Fibroblast of lung (primary cell): ENCODE results near the gene PDSS2. TPM values are rescaled to one million over a fixed set of nuclear protein-coding genes. Genes with fewer than 3 reads are reported as not detected.

ENCODE experiments used
- DNase-seq, 2 donors: peaks; one replicate each; pipeline versions ENCODE4 v3.0.0 to v3.0.0-alpha.2; 2010; ENCODE audit warnings: low read depth in 2 of 2
- H2AFZ ChIP-seq: 2 replicates; pipeline ENCODE4 v1.5.1; 2012; ENCODE audit warnings: low read length, control low read depth, inconsistent platforms
- H3K27ac ChIP-seq: 2 replicates; pipeline ENCODE4 v1.5.1; 2011; ENCODE audit warnings: low read length, control low read depth; ENCODE audit not compliant: insufficient read depth
- H3K27me3 ChIP-seq: 2 replicates; pipeline ENCODE4 v1.5.1; 2011; ENCODE audit warnings: mild to moderate bottlenecking, low read length; ENCODE audit not compliant: control insufficient read depth, insufficient read depth
- H3K36me3 ChIP-seq: 2 replicates; pipeline ENCODE4 v1.5.1; 2011; ENCODE audit warnings: low read length; ENCODE audit not compliant: control insufficient read depth, insufficient read depth
- H3K4me1 ChIP-seq: 2 replicates; pipeline ENCODE4 v1.5.1; 2011; ENCODE audit warnings: low read length; ENCODE audit not compliant: control insufficient read depth, insufficient read depth; ENCODE audit errors: extremely low read depth
- H3K4me2 ChIP-seq: 2 replicates; pipeline ENCODE4 v1.5.1; 2011; ENCODE audit warnings: low read length, control low read depth; ENCODE audit not compliant: insufficient read depth; ENCODE audit errors: extremely low read depth
- H3K4me3 ChIP-seq, 4 experiments: fragments of 200-600 bp in 1 of 4; sonication (generic) in 1 of 4; replicated peaks in 1 of 4; 2 replicates each; pipeline ENCODE4 v1.5.1; 2011 to 2016; ENCODE audit warnings: low read length in 4 of 4, low read depth in 3 of 4, mild to moderate bottlenecking in 3 of 4, control low read depth in 2 of 4, inconsistent platforms in 1 of 4, mixed read lengths in 1 of 4; ENCODE audit not compliant: insufficient read depth in 1 of 4; ENCODE audit errors: control extremely low read depth in 1 of 4
- H3K79me2 ChIP-seq: 2 replicates; pipeline ENCODE4 v1.5.1; 2012; ENCODE audit warnings: mild to moderate bottlenecking, low read length, inconsistent platforms; ENCODE audit not compliant: control insufficient read depth, insufficient read depth
- H3K9ac ChIP-seq: 2 replicates; pipeline ENCODE4 v1.5.1; 2011; ENCODE audit warnings: mild to moderate bottlenecking, low read length, control low read depth; ENCODE audit not compliant: insufficient read depth
- H3K9me3 ChIP-seq: 2 replicates; pipeline ENCODE4 v1.5.1; 2012; ENCODE audit warnings: low read depth, low read length; ENCODE audit not compliant: control insufficient read depth, insufficient read depth
- H4K20me1 ChIP-seq: 2 replicates; pipeline ENCODE4 v1.5.1; 2011; ENCODE audit warnings: low read length; ENCODE audit not compliant: control insufficient read depth, insufficient read depth; ENCODE audit errors: extremely low read depth
- EZH2 ChIP-seq: IDR thresholded peaks from 2 replicates; pipeline ENCODE4 v1.5.1; 2012; ENCODE audit warnings: low read length, control low read depth, mild to moderate bottlenecking; ENCODE audit errors: missing control alignments
- polyA plus RNA-seq, 2 donors: library from polyadenylated mRNA; depleted of rRNA in 1 of 2; stranded (reverse) in 1 of 2; unstranded in 1 of 2; fragments of >200 nt; gene quantifications; 2 replicates each; pipeline ENCODE4 v1.2.1, GENCODE V29; 2011 to 2012; ENCODE audit warnings: missing spikeins in 1 of 2
- total RNA-seq: library from RNA; depleted of rRNA; stranded (reverse); fragments of >200 nt; gene quantifications from 2 replicates; pipeline ENCODE4 v1.2.1, GENCODE V29; 2014
- TF ChIP-seq, protein P1 (sequence below), 2 donors: IDR thresholded peaks in 1 of 2; conservative IDR thresholded peaks in 1 of 2; 1 replicate in 1 of 2; 2 replicates in 1 of 2; pipeline ENCODE4 v1.5.1; 2011 to 2012; ENCODE audit warnings: low read length in 2 of 2, control low read depth in 1 of 2, inconsistent platforms in 1 of 2, low read depth in 1 of 2, mild to moderate bottlenecking in 1 of 2

PDSS2 gene
- total and polyA plus RNA-seq, 2 donors (not counting 1 experiment from before 2014, with no cell fraction given) = 12.1 to 13.8 TPM

DNA sequence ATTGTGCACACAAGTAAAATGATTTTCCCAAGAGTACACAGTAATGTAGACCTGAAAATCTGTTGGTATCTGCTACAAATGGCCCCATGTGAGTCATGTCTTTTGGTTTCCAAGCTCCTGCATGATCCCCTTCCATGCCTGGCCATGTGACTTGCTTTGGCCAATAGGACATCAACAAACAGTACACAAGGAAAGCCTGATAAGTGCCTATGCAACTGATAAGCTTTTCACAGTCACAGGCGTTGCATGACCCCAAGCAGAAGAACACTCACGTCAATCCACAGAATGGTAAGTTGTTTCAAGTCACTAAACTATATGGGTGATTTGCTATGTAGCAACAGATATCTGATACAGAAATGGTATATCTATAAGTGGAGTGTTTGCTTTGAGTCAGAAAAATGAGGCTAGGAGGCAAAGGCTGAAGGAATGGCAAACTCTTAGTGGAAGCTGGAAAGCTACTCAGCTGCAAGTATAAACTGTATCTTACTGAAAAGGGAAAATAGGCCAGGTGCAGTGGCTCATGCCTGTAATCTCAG lies 184.0 kb downstream of the PDSS2 start:
- H3K4me1 ChIP-seq = no peaks in the 10 kb centered on the region
- H3K27ac ChIP-seq = no peak overlapping the region
- no peak overlapping the region for H2AFZ ChIP-seq
- TF ChIP-seq, protein P1, sequence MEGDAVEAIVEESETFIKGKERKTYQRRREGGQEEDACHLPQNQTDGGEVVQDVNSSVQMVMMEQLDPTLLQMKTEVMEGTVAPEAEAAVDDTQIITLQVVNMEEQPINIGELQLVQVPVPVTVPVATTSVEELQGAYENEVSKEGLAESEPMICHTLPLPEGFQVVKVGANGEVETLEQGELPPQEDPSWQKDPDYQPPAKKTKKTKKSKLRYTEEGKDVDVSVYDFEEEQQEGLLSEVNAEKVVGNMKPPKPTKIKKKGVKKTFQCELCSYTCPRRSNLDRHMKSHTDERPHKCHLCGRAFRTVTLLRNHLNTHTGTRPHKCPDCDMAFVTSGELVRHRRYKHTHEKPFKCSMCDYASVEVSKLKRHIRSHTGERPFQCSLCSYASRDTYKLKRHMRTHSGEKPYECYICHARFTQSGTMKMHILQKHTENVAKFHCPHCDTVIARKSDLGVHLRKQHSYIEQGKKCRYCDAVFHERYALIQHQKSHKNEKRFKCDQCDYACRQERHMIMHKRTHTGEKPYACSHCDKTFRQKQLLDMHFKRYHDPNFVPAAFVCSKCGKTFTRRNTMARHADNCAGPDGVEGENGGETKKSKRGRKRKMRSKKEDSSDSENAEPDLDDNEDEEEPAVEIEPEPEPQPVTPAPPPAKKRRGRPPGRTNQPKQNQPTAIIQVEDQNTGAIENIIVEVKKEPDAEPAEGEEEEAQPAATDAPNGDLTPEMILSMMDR (conservative IDR thresholded peaks at IDR 0.05 in 1 of 2, IDR thresholded peaks at IDR 0.05 in 1 of 2; ENCODE audit: low read depth in 1 of 2, low read length in 2 of 2) = no peak
- no peaks in the 10 kb centered on the region for H4K20me1 ChIP-seq
- no peak for DNase-seq
- no peaks in the 10 kb centered on the region for H3K9me3 ChIP-seq
- no peaks in the 10 kb centered on the region for H3K79me2 ChIP-seq
- H3K4me2 ChIP-seq = no peak overlapping the region
- H3K4me3 ChIP-seq = no peak overlapping the region
- no peaks in the 10 kb centered on the region for H3K27me3 ChIP-seq
- no peak overlapping the region for H3K9ac ChIP-seq
- H3K36me3 ChIP-seq = no peaks in the 10 kb centered on the region

- Histone ChIP-seq H3K4me2 (no peak overlapping the region), H4K20me1 (no peaks in the 10 kb centered on the region), H3K4me3 (no peak overlapping the region), H3K79me2 (no peaks in the 10 kb centered on the region), H3K27me3 (no peaks in the 10 kb centered on the region), H3K9ac (no peak overlapping the region), H3K27ac (no peak overlapping the region), H2AFZ (no peak overlapping the region), H3K9me3 (no peaks in the 10 kb centered on the region), H3K4me1 (no peaks in the 10 kb centered on the region), H3K36me3 (no peaks in the 10 kb centered on the region)
- DNase-seq = no peak
- TF ChIP-seq, protein P1 (conservative IDR thresholded peaks at IDR 0.05 in 1 of 2, IDR thresholded peaks at IDR 0.05 in 1 of 2; ENCODE audit: low read depth in 1 of 2, low read length in 2 of 2) = no peak
- TF ChIP-seq EZH2 = no peak
Observed at GRCh38 chr6:107274288-107274687, 185.1 kb downstream of the PDSS2 start.

- no peak overlapping the region for H3K9ac ChIP-seq
- H3K9me3 ChIP-seq = no peaks in the 10 kb centered on the region
- H3K27ac ChIP-seq = no peak overlapping the region
- H3K36me3 ChIP-seq = no peaks in the 10 kb centered on the region
- no peak for DNase-seq
- no peaks in the 10 kb centered on the region for H3K4me1 ChIP-seq
- no peaks in the 10 kb centered on the region for H4K20me1 ChIP-seq
- TF ChIP-seq, protein P1 (conservative IDR thresholded peaks at IDR 0.05 in 1 of 2, IDR thresholded peaks at IDR 0.05 in 1 of 2; ENCODE audit: low read depth in 1 of 2, low read length in 2 of 2) = no peak
- no peak for TF ChIP-seq EZH2
- H3K27me3 ChIP-seq = no peaks in the 10 kb centered on the region
- no peaks in the 10 kb centered on the region for H3K79me2 ChIP-seq
- H2AFZ ChIP-seq = no peak overlapping the region
- no peak overlapping the region for H3K4me2 ChIP-seq
- H3K4me3 ChIP-seq = no peak overlapping the region
Observed at GRCh38 chr6:107272246-107272645, 187.1 kb downstream of the PDSS2 start.
